NAMALWA (cell line): ENCODE results near the gene LAMA4.

Source experiments
- DNase-seq: peaks from one replicate; pipeline ENCODE4 v3.0.0-alpha.2; 2015; ENCODE audit warnings: low spot score

Gene LAMA4

DNA sequence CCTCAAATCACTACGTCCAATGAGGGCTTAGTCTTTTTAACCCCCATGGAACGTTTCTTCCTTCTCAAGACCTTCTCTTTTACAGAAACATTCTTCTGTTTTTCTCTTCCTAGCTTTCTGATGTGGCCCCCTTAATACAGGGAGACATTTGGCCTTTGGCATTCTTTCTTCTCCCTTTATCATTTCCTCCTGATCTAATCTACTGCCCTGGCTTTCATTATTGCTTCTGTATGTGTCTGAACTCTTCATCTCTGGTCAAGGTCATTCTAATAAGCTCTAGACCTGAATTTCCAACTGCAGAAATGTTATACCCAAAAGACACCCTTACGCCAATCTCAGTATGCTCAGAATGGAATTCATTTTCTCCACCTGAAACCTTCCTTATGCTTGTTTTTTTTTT, 18.4 kb upstream of the LAMA4 start:
- DNase-seq, result no peak

GRCh38 chr6:112270756-112271155, 16.4 kb upstream of the LAMA4 start:
- no peak for DNase-seq

- no peak for DNase-seq
Observed at GRCh38 chr6:112269979-112270566, 15.7 kb upstream of the LAMA4 start.

DNA sequence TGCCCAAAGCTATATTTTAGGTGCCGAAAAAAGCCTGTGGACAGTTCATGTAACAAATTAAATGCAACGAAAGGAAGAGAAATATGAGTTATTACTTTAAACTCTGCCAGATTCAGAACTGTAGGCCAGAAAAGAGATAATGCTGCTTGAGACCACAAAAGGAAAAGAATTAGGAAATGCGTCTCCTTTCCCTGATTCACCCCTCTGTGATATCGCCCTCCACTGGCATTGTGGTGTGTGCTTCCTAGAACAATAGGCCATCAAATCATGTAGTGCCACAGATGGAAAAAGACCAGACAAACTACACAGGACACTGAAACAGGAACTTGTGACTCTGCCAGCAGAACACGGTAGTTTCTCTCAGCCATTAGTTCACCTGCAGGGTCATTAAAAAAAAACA, 14.7 kb upstream of the LAMA4 start:
- peak; percentile 5 for DNase-seq

DNA sequence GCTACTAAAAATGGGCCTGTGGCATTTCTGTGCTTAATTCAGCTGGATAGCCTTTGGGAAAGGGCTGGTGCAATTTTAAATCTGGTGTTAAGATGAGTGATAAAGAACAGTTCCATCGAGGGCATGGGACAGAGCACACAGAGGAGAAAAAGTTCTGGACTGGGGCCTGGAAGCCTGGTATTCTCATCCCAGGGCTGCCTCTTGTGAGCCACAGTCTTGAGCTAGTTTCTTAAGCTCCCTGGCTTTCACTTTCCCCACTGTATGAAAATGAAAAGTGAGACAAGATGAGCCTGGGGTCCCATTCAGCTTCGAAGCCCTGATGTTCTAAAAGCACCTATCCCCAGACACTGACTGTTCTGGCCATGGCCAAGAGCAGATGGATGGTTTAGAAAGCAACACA, 14.3 kb upstream of the LAMA4 start:
- no peak for DNase-seq

GRCh38 chr6:112268019-112268418, 13.7 kb upstream of the LAMA4 start:
- DNase-seq, result no peak

DNA sequence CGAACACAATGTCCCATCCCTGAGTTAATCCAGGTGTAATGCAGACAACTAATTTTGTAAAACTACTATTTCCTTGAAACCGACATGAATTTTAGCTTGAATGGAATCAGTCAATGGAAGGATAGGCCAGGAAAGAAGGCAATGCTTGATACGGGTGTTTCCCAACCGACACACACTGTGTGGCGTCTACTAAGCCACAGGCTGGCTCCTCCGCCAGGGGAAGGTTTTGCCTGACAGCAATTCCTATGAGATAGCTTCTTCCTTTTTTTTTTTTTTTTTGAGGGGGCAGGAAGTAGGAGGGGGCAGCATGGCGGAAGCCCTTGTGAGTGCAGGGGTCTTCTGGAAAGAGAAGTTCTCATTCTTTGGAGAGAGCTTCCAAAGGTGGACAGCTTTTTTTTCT, 12.0 kb upstream of the LAMA4 start:
- DNase-seq, result no peak

- DNase-seq, result no peak
Observed at GRCh38 chr6:112259337-112259675, 4.9 kb upstream of the LAMA4 start.

GRCh38 chr6:112258642-112259336, 4.4 kb upstream of the LAMA4 start:
- no peak for DNase-seq

- DNase-seq, result no peak
Observed at GRCh38 chr6:112257178-112257855, 3.0 kb upstream of the LAMA4 start.

- no peak for DNase-seq
Observed at GRCh38 chr6:112254921-112255320, 554 bp upstream of the LAMA4 start.

DNA sequence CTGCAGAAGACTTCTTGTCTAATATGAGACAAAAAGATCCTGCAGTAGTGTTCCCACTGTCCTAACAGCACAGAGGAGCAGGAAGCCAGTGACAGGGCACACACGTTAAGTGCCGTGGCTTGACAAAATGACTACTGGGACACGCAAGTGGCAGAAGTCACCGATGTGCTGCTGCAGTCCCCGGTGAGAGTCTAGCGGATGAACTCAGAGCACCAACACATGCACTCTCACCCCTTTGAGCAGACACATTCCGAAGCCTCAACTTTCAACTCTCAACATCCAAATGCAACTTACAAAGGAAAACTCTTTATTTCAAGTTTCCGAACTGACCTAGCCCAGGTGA, 898 bp downstream of the LAMA4 start:
- no peak for DNase-seq

- DNase-seq, result no peak
Observed at GRCh38 chr6:112252571-112253497, 1.5 kb downstream of the LAMA4 start.

DNA sequence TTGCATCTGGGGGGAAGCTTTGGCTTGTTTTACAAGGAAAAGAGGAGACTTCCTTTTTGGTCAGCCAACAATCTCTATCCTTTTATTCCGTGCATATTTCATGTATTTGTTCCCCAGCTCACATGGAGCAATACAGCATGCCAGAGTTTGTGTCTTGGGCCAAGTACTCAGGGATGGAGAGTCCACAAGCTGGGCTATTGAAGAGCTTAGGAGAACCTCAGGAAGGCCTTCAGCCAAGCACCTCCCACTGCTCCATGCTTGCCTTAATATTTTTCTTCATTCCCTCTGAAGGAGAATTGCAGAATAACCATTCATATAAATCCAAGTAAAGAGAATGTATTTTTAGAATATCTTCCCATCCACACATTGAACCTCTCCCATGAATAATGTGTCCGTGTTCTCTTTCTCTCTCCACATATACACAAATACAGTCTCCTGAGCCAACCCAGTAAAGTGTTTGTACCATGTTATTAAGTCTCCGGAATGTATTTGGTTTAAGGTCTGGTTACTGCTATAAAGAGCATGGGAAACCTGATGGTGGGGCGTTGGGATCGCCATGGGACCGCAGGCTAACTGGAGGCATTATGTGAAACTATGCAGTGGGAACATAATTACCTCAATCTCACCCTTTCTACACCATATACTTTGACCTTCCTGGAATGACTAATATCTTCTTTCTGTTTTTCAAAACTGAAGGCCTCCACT, 3.0 kb downstream of the LAMA4 start:
- no peak for DNase-seq

GRCh38 chr6:112249489-112249888, 4.9 kb downstream of the LAMA4 start:
- DNase-seq, result no peak

DNA sequence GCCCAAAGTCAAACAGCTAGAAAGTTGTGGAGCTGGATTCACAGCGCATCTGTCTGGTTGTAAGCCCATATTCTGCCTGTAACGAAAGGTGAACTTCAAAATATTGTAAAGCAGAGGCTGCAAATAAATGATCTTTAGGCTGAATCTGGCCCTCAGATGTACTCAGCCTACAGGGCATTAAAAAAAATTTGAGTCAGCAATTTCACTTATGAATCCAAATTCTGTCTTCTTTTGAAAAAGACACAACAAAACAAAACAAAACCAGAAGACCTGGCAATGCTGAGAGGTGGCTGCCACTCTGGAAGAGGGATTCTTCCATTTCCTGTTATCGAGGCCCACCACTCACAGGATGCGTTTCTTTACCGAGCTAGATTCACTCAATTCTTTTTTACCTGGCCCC, 7.1 kb downstream of the LAMA4 start:
- DNase-seq, result no peak

GRCh38 chr6:112245511-112246203, 8.7 kb downstream of the LAMA4 start:
- DNase-seq, result no peak

DNA sequence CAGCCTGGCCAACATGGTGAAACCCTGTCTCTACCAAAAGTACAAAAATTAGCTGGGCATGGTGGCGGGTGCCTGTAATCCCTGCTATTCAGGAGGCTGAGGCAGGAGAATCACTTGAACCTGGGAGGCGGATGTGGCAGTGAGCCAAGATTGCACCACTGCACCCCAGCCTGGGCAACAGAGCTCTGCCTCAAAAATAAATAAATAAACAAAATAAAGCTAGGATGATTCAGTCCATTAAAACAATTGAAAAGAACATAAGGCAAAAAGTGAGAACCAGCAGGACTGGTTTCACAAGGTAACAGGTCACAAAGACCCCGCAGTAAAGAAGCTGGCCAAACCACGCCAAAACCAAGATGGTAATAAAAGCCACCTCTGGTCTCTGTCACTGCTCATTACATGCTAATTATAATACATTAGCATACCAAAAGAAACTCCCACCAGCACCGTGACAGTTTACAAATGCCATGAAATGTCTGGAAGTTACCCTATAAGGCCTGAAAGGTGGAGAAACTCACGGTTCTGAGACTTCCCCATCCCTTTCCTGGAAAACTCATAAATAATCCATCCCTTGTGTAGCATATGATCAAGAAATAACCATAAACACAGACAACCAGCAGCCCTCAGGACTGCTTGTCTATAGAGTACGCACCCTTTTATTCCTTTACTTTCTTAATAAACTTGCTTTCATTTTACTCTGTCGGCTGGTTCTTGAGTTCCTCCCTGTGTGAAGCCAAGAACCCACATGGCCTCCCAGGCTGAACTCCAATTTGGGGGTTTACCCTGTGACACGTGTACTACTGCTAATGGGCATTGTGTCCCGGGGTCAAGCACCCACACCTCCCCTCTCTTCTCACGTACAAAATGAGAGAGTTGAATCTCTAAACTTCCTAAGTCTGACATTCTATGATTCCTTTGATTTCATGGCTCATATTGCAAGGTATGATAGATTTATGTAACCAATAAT, 10.2 kb downstream of the LAMA4 start:
- no peak for DNase-seq

- no peak for DNase-seq
Observed at GRCh38 chr6:112241820-112242429, 12.4 kb downstream of the LAMA4 start.

- no peak for DNase-seq
Observed at GRCh38 chr6:112237595-112237994, 16.8 kb downstream of the LAMA4 start.
